Measurements from ENCODE around the gene OCIAD2. TPM values are rescaled to one million over a fixed set of nuclear protein-coding genes. Genes with fewer than 3 reads are reported as not detected.
"Not testable (repeated sequence)": the region's sequence is repeated elsewhere in the genome, so short reads cannot be mapped to it uniquely, and the experiment has no call there.

OCIAD2 gene
- total RNA-seq, 1 experiment from 2014 or later: 244 TPM

DNA sequence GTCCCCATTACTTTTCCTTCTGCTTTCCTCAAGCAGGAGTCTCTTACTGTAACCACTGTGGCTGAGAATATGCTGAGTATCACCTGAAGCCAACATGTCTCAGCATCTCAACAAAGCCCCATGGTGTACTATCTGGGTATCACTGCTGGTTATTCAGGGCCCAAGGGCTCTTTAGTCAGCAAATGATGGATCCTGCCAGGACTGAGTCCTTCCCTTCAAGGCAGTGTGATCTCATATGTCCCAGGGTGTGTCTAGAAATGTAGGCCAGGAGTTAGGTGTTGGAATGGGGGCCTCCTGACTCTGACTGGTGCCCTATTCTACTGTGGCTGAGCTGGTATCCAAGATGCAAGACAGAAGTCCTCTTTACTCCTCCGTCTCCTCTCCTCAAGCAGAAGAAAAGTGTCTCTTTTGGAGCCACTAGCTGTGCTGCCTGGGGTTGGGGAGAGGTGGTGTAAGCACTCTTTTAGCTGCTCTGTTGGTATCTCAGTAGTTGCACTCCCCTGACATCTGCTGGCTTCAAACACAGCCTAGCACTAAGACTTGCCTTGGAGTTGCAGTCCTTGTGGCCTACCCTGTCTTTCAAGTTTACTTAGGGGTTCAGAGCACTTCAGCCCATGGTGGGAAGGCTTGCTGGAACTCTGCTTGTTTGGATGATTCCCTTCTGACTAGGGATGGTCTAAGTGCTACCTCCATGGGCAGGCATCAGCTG is 28.6 kb downstream of the OCIAD2 start:
- in situ Hi-C loops (cut with HindIII; ENCODE audit: low pct_unique_long_range_greater_than_20kb, low sequenced_read_pairs): no loop called here

GRCh38 chr4:48864696-48865095 is 41.9 kb downstream of the OCIAD2 start:
- in situ Hi-C loops (cut with HindIII; ENCODE audit: low pct_unique_long_range_greater_than_20kb, low sequenced_read_pairs); DNase-seq (ENCODE audit: low read depth): not testable (repeated sequence)

More for the DNA sequence above, 28.6 kb downstream of the OCIAD2 start:
- no peak for DNase-seq (ENCODE audit: low read depth)

DNA sequence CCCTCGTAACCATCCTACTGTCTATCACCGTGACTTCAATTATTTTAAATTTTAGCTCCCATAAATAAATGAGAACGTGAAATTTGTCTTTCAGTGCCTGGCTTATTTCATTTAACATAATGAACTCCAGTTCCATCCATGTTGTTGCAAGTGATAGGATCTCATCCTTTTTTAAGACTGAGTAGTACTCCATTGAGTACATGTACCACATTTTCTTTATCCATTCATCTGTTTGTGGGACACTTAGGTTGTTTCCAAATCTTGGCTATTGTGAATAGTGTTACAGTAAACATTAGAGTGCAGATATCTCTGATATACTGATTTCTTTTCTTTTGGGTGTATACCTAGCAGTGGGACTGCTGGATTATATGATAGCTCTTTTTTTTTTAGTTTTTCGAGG is 42.8 kb downstream of the OCIAD2 start:
- in situ Hi-C loops (cut with HindIII; ENCODE audit: low pct_unique_long_range_greater_than_20kb, low sequenced_read_pairs): no loop called here
- DNase-seq (ENCODE audit: low read depth): no peak

DNA sequence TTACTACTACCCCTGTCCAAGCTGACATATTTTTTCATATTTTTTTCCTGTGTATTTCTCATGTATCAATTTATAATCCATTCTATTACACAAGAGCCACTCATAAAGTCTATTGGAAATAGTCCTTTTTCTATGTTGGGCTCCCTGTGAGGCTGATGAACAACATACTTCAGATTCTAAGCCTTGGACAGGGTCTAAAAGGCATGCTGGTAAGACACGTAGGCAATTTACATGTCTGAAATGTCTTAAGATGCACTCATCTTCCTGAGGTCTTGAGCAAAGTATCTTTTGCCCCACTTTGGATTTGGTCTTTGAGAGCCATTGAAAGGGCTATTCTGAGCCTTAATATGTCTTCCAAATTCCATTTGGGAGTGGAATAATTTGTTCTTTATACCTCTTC is 43.9 kb downstream of the OCIAD2 start:
- in situ Hi-C loops (cut with HindIII; ENCODE audit: low pct_unique_long_range_greater_than_20kb, low sequenced_read_pairs): no loop called here

DNA sequence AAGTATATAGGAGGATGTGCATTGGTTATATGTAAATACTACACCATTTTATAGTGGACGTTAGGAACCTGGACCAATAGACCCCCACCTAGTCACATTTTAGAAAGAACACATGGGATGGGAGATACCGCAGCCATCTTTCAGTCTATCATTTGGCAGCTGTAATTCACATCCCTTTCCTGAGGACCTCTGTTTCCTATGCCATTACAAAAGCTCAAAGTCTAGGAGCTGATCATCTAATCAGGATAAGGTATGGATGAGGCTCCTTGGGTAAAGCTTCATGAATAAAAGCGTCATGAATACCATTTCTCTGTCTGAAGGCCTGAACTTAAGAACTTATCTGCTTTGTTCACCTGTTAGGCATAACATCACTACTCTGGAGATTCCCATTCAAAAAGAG is 44.5 kb downstream of the OCIAD2 start:
- in situ Hi-C loops (cut with HindIII; ENCODE audit: low pct_unique_long_range_greater_than_20kb, low sequenced_read_pairs): no loop called here

More for the DNA sequence above, 43.9 kb downstream of the OCIAD2 start:
- no peak for DNase-seq (ENCODE audit: low read depth)

GRCh38 chr4:48858130-48858529 is 48.4 kb downstream of the OCIAD2 start:
- in situ Hi-C loops (cut with HindIII; ENCODE audit: low pct_unique_long_range_greater_than_20kb, low sequenced_read_pairs): no loop called here
- no peak for DNase-seq (ENCODE audit: low read depth)

More for the DNA sequence above, 44.5 kb downstream of the OCIAD2 start:
- no peak for DNase-seq (ENCODE audit: low read depth)

- no peak for DNase-seq (ENCODE audit: low read depth)
- in situ Hi-C loops (cut with HindIII; ENCODE audit: low pct_unique_long_range_greater_than_20kb, low sequenced_read_pairs): no loop called here
These were observed 51.6 kb downstream of the OCIAD2 start for GRCh38 chr4:48854982-48855381.

DNA sequence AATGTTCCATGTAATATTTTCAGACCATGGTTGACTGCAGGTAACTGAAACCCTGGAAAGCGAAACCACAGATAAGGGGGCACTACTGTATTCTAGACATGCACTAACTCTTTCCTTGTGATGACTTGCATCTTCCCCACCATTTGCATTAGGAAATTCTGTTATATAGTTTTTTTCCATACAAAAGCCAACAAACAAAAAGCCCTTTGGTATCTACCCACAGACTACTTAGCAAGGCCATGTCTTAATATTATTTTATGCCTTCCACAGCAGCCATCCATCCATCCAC is 52.2 kb downstream of the OCIAD2 start:
- in situ Hi-C loops (cut with HindIII; ENCODE audit: low pct_unique_long_range_greater_than_20kb, low sequenced_read_pairs): no loop called here
- DNase-seq (ENCODE audit: low read depth): no peak

DNA sequence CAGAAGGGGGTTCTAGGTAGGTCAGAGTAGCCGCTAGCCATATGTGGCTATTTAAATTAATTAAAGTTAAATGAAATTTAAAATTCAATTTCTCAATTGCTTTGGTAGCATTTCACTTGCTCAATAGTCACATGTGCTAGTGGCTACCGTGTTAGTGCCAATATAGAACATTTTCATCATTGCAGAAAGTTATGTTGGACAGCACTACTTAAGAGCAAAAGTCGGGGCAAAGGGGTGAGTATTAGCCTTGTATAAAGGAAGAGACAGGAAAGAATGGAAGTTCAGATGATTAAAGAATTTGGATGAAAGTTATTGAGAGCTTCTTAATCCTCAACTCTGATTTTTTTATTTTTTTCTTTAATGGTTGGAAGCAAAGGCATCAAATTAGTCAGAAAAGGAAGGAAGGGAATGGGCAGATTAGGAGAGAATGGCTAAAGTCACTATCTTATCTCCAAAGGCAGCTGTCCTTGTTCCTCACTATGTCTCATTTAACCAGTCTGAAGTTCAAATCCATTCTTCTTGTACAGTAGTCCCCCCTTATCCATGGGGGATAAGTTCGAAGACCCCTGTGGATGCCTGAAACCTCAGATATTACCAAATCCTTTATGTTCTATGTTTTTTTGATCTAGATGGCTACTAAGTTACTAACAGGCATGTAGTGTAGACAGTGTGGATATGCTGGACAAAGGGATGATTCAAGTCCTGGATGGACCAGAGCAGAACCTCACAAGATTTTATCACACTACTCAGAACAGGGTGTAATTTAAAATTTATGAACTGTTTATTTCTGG is 52.8 kb downstream of the OCIAD2 start:
- in situ Hi-C loops (cut with HindIII; ENCODE audit: low pct_unique_long_range_greater_than_20kb, low sequenced_read_pairs): no loop called here
- DNase-seq (ENCODE audit: low read depth): no peak

GRCh38 chr4:48851651-48852050 is 54.9 kb downstream of the OCIAD2 start:
- no peak for DNase-seq (ENCODE audit: low read depth)
- in situ Hi-C loops (cut with HindIII; ENCODE audit: low pct_unique_long_range_greater_than_20kb, low sequenced_read_pairs): no loop called here

DNA sequence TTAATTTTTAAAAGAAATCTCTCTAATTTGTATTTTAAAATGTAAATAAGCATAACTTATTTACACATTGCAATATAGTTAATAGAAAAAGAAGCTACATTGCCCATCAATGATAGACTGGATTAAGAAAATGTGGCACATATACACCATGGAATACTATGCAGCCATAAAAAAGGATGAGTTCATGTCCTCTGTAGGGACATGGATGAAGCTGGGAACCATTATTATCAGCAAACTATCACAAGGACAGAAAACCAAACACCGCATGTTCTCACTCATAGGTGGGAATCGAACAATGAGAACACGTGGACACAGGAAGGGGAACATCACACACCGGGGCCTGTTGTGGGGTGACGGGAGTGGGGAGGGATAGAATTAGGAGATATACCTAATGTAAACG is 57.8 kb downstream of the OCIAD2 start:
- DNase-seq (ENCODE audit: low read depth); in situ Hi-C loops (cut with HindIII; ENCODE audit: low pct_unique_long_range_greater_than_20kb, low sequenced_read_pairs): not testable (repeated sequence)

DNA sequence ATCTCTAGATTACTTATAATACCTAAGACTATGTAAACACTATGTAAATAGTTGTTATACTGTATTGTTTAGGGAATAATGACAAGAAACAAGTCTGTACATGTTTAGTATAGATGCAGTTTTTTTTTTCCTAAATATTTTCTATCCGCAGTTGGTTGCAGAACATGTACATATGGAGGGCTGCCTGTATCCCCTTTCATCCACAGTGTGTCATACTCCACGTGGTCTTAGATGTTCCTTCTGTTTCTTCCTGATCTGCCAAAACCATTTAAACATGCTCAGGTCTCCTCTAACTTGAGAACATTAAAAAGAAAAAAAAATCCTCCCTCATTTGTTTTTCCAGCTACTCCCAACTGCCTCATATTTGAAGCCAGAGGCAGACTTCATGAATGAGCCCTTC is 61.7 kb downstream of the OCIAD2 start:
- no peak for DNase-seq (ENCODE audit: low read depth)
- in situ Hi-C loops (cut with HindIII; ENCODE audit: low pct_unique_long_range_greater_than_20kb, low sequenced_read_pairs): no loop called here

- no peak for DNase-seq (ENCODE audit: low read depth)
- in situ Hi-C loops (cut with HindIII; ENCODE audit: low pct_unique_long_range_greater_than_20kb, low sequenced_read_pairs): no loop called here
These were observed 65.3 kb downstream of the OCIAD2 start for GRCh38 chr4:48841045-48841827.

DNA sequence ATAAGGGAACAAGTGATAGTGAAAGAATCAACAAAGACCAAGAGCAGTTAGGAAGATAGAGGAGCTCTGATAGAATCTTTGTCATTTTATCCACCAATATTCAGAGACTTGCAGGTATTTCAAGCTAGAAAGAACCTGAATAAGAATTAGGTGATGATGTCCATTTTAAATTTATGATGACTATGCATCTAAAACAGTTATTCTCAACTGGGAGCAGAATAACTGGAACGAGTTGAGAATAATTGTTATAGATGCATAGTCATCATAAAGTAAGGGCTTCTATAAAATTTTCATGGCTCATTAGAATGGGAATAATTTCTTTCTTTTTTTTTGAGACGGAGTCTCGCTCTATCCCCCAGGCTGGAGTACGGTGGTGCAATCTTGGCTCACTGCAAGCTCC is 69.9 kb downstream of the OCIAD2 start:
- no peak for DNase-seq (ENCODE audit: low read depth)
- in situ Hi-C loops (cut with HindIII; ENCODE audit: low pct_unique_long_range_greater_than_20kb, low sequenced_read_pairs): no loop called here

Other genes starting within 250 kb of the OCIAD2 start
- gene FRYL, start 126.5 kb downstream of the OCIAD2 start, total RNA-seq (2014; rRNA removed; shearing (Covaris generic); ENCODE audit: low replicate concordance): 6.6 and 10.6 TPM in 2 replicates
- gene OCIAD1, start 75.7 kb downstream of the OCIAD2 start, total RNA-seq (2014; rRNA removed; shearing (Covaris generic); ENCODE audit: low replicate concordance): 135 and 144 TPM in 2 replicates
- not detected in 2 replicates for gene CWH43, start 79.5 kb upstream of the OCIAD2 start, total RNA-seq (2014; rRNA removed; shearing (Covaris generic); ENCODE audit: low replicate concordance)